ENCODE measurements around the gene TMED10.

GRCh38 chr14:75170772-75171171 lies 5.6 kb downstream of the TMED10 start:
- no peak for TF ChIP-seq POLR2A (IDR thresholded peaks at IDR 0.05; ENCODE audit: low read depth, low read length)
- TF ChIP-seq TAF1 (IDR thresholded peaks at IDR 0.05; ENCODE audit: borderline replicate concordance, low read depth, low read length), result no peak
- no peak for TF ChIP-seq POLR2AphosphoS5 (IDR thresholded peaks at IDR 0.05; ENCODE audit: low read depth, low read length)

All from GM12892 (cell line).